ENCODE data around the gene BCL2L11. TPM values are rescaled to one million over a fixed set of nuclear protein-coding genes. Genes with fewer than 3 reads are reported as not detected.
A peak's percentile ranks its signal among the peaks of the same experiment; 100 is the strongest.

BCL2L11 gene
- total and polyA plus RNA-seq, 7 donors, result 8.3 to 30.0 (median 16.0) TPM

DNA sequence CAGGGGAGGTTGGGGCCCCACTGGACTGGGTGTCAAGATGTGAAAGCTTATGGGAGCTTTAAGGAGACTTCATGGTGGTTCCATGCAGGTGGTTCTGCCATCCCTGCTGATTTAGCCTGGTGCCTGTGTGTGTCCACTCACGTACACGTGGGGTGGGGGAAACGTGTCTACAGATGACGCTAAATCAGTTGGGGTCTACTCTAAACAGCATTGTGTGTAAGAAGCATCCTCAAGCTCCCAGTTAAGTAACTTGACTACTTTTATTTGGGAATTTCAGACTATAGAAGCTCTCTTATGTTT is 47.1 kb downstream of the BCL2L11 start:
- no peak overlapping the region for H3K27ac ChIP-seq
- intact Hi-C loops (cut with DNase I), result no loop called here
- H3K36me3 ChIP-seq, result peaks cover 0 to 12% (median 0%) of the 10 kb centered on the region in 4 donors
- no peak for DNase-seq
- peaks cover 0 to 1% (median 0%) of the 10 kb centered on the region in 3 donors for H3K27me3 ChIP-seq
- no peaks in the 10 kb centered on the region for H3K9me3 ChIP-seq
- TF ChIP-seq POLR2A (IDR thresholded peaks at IDR 0.05) (no peak), EP300 (IDR thresholded peaks at IDR 0.05) (no peak), POLR2AphosphoS5 (IDR thresholded peaks at IDR 0.05) (no peak)
- TF ChIP-seq, protein P1, sequence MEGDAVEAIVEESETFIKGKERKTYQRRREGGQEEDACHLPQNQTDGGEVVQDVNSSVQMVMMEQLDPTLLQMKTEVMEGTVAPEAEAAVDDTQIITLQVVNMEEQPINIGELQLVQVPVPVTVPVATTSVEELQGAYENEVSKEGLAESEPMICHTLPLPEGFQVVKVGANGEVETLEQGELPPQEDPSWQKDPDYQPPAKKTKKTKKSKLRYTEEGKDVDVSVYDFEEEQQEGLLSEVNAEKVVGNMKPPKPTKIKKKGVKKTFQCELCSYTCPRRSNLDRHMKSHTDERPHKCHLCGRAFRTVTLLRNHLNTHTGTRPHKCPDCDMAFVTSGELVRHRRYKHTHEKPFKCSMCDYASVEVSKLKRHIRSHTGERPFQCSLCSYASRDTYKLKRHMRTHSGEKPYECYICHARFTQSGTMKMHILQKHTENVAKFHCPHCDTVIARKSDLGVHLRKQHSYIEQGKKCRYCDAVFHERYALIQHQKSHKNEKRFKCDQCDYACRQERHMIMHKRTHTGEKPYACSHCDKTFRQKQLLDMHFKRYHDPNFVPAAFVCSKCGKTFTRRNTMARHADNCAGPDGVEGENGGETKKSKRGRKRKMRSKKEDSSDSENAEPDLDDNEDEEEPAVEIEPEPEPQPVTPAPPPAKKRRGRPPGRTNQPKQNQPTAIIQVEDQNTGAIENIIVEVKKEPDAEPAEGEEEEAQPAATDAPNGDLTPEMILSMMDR (IDR thresholded peaks at IDR 0.05), result no peak
- no peak overlapping the region for H3K4me3 ChIP-seq
- 79 to 88% methylated on average over 4 of the region's 4 CpGs for whole genome bisulfite sequencing, 2 donors
- H3K4me1 ChIP-seq, result peaks cover 0 to 7% (median 3%) of the 10 kb centered on the region in 4 donors

DNA sequence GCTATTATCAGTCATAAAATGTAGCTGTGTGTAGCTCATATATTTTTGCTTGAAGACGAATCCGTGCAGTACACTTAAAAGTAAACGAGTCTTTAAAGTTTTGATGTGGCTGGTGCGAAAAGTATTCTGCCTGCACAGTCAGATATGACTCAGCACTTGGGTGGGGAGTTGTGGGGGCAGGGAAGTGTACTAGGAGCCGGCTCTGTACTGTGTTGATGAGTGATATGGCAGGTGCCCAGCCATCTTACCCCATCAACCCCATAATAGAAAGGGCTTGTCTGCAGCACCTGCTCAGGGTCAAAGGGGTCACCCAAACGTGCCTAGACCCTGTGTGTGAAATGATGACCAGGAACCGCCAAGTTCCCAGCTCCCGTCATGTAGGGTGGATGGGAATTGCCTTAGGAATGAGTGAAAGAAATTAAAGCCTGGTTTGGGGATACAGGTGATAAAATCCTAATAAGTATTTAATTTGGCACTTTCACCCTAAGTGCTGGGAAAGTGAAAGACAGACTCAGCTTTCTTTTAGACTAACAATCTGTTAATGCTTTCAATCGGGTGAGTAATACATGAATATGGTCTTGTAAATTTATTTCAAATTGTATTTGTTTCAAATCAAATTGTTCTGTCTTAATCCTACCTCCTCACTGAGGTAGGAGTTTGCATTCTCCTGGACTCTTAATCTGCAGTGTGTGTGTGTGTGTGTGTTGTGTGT is 48.0 kb downstream of the BCL2L11 start:
- no peak for DNase-seq
- TF ChIP-seq EP300 (IDR thresholded peaks at IDR 0.05) (no peak), POLR2A (IDR thresholded peaks at IDR 0.05) (no peak), POLR2AphosphoS5 (IDR thresholded peaks at IDR 0.05) (peak in 1 of 4 donors; percentile 11)
- TF ChIP-seq, protein P1 (IDR thresholded peaks at IDR 0.05), result no peak

DNA sequence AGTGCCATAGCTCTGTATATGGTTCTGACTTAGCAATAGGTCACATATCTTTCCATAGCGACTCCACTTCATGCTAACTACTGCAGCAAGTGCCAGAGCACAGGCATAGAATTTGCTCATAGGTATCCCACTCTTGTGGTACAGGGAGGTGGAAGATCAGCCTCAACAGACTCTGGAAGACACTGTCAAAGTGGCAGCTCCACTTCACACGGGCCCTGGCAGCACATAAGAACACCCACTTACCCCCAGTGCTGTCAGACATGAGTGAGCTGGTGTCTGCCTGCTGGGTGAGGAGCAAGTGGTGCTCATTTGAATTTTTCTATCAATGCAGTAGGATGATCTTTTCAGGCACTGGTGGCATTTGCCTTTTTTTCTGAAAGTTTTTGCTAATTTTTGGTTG is 48.6 kb downstream of the BCL2L11 start:
- H3K27ac ChIP-seq, result no peak overlapping the region
- 55 to 71% methylated on average over 2 of the region's 2 CpGs for WGBS, 2 donors
- H3K27me3 ChIP-seq, result peaks cover 0 to 4% (median 0%) of the 10 kb centered on the region in 3 donors
- TF ChIP-seq EP300 (IDR thresholded peaks at IDR 0.05) (no peak), POLR2AphosphoS5 (IDR thresholded peaks at IDR 0.05) (no peak), POLR2A (IDR thresholded peaks at IDR 0.05) (no peak)
- TF ChIP-seq, protein P1 (IDR thresholded peaks at IDR 0.05), result no peak
- DNase-seq, result no peak
- intact Hi-C loops (cut with DNase I), result no loop called here
- H3K4me1 ChIP-seq, result peaks cover 0 to 7% (median 3%) of the 10 kb centered on the region in 4 donors
- peaks cover 0 to 8% (median 0%) of the 10 kb centered on the region in 4 donors for H3K36me3 ChIP-seq
- H3K4me3 ChIP-seq, result no peak overlapping the region
- H3K9me3 ChIP-seq, result no peaks in the 10 kb centered on the region

More for the DNA sequence above, 48.0 kb downstream of the BCL2L11 start:
- 26 to 36% methylated on average over 9 of the region's 9 CpGs for WGBS, 2 donors
- intact Hi-C loops (cut with DNase I), result no loop called here
- Histone ChIP-seq H3K36me3 (peaks cover 0 to 12% (median 0%) of the 10 kb centered on the region in 4 donors), H3K4me1 (peaks cover 0 to 7% (median 3%) of the 10 kb centered on the region in 4 donors), H3K9me3 (no peaks in the 10 kb centered on the region), H3K27me3 (peaks cover 0 to 4% (median 0%) of the 10 kb centered on the region in 3 donors), H3K4me3 (no peak overlapping the region), H3K27ac (no peak overlapping the region)

DNA sequence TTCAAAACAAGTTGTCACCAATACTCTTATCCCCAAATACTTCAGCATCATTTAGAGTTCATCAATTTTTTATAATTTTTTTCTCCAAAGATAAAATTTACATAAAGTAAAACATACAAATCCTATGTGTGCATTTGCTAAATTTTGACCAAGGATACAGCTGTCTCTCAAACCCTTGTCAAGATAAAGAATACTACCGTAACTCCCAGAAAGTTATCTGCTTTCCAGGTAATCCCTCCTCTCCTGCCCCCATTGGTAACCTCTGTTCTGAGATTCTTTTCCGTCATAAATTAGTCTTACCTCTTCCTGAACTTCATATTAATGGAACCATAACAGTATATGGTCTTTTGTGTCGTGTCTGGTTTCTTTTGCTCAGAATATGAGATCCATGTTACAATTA is 49.2 kb downstream of the BCL2L11 start:
- intact Hi-C loops (cut with DNase I), result no loop called here
- 89 to 94% methylated on average over 3 of the region's 3 CpGs for WGBS, 2 donors
- peaks cover 0 to 7% (median 3%) of the 10 kb centered on the region in 4 donors for H3K4me1 ChIP-seq
- TF ChIP-seq EP300 (IDR thresholded peaks at IDR 0.05) (no peak), POLR2A (IDR thresholded peaks at IDR 0.05) (no peak), POLR2AphosphoS5 (IDR thresholded peaks at IDR 0.05) (no peak)
- TF ChIP-seq, protein P1 (IDR thresholded peaks at IDR 0.05), result no peak
- peaks cover 0 to 5% (median 0%) of the 10 kb centered on the region in 4 donors for H3K36me3 ChIP-seq
- no peak for DNase-seq
- no peaks in the 10 kb centered on the region for H3K9me3 ChIP-seq
- no peak overlapping the region for H3K27ac ChIP-seq
- peaks cover 0 to 4% (median 0%) of the 10 kb centered on the region in 3 donors for H3K27me3 ChIP-seq
- no peak overlapping the region for H3K4me3 ChIP-seq

All from sigmoid colon (tissue), 7 donors.